ENCODE results near the gene NIFK. TPM values are rescaled to one million over a fixed set of nuclear protein-coding genes. Genes with fewer than 3 reads are reported as not detected.
"Not testable (repeated sequence)": the region's sequence is repeated elsewhere in the genome, so short reads cannot be mapped to it uniquely, and the experiment has no call there.

The NIFK gene
- total and polyA plus RNA-seq, 9 donors: 33.0 to 82.1 (median 49.9) TPM

GRCh38 chr2:121697108-121697631 lies 39.5 kb downstream of the NIFK start:
- DNase-seq: no peak
- 28 to 46% (median 29%) methylated on average over 4 of the region's 4 CpGs for WGBS, 3 donors
- Histone ChIP-seq H3K4me1 (ENCODE audit: insufficient read depth) (no peaks in the 10 kb centered on the region), H3K27me3 (no peaks in the 10 kb centered on the region), H3K36me3 (no peaks in the 10 kb centered on the region), H3K9me3 (no peaks in the 10 kb centered on the region), H3K27ac (no peak overlapping the region), H3K4me3 (no peak overlapping the region)
- TF ChIP-seq CTCF (IDR thresholded peaks at IDR 0.05): no peak
- intact Hi-C loops (cut with DNase I): no loop called here

GRCh38 chr2:121696410-121696930 lies 40.2 kb downstream of the NIFK start:
- Histone ChIP-seq H3K9me3 (no peaks in the 10 kb centered on the region), H3K27me3 (no peaks in the 10 kb centered on the region), H3K4me1 (ENCODE audit: insufficient read depth) (no peaks in the 10 kb centered on the region), H3K36me3 (no peaks in the 10 kb centered on the region), H3K27ac (no peak overlapping the region), H3K4me3 (no peak overlapping the region)
- DNase-seq: no peak
- WGBS, 3 donors: 75 to 82% (median 82%) methylated on average over 7 of the region's 7 CpGs
- no peak for TF ChIP-seq EP300 (IDR thresholded peaks at IDR 0.05)
- no peak for TF ChIP-seq CTCF (IDR thresholded peaks at IDR 0.05)
- TF ChIP-seq POLR2A (IDR thresholded peaks at IDR 0.05): no peak
- intact Hi-C loops (cut with DNase I): no loop called here

GRCh38 chr2:121695171-121695451 lies 41.6 kb downstream of the NIFK start:
- DNase-seq: no peak
- TF ChIP-seq EP300 (IDR thresholded peaks at IDR 0.05) (no peak), POLR2A (IDR thresholded peaks at IDR 0.05) (no peak), CTCF (IDR thresholded peaks at IDR 0.05) (no peak)
- 70 to 84% (median 73%) methylated on average over 2 of the region's 2 CpGs for WGBS, 3 donors
- H3K4me3 ChIP-seq: no peak overlapping the region
- H3K27me3 ChIP-seq: no peaks in the 10 kb centered on the region
- no peaks in the 10 kb centered on the region for H3K36me3 ChIP-seq
- intact Hi-C loops (cut with DNase I): no loop called here
- H3K27ac ChIP-seq: no peak overlapping the region
- H3K9me3 ChIP-seq: no peaks in the 10 kb centered on the region
- H3K4me1 ChIP-seq (ENCODE audit: insufficient read depth): no peaks in the 10 kb centered on the region

GRCh38 chr2:121694398-121695170 lies 42.1 kb downstream of the NIFK start:
- intact Hi-C loops (cut with DNase I): no loop called here

GRCh38 chr2:121690572-121690971 lies 46.1 kb downstream of the NIFK start:
- H3K4me3 ChIP-seq; H3K27me3 ChIP-seq; H3K27ac ChIP-seq; H3K9me3 ChIP-seq; H3K36me3 ChIP-seq; intact Hi-C loops (cut with DNase I); H3K4me1 ChIP-seq (ENCODE audit: insufficient read depth); DNase-seq: not testable (repeated sequence)
- WGBS, 3 donors: 95 to 98% (median 95%) methylated on average over 3 of the region's 3 CpGs

More at GRCh38 chr2:121694398-121695170, 42.1 kb downstream of the NIFK start:
- TF ChIP-seq CTCF (IDR thresholded peaks at IDR 0.05): no peak
- TF ChIP-seq EP300 (IDR thresholded peaks at IDR 0.05): no peak
- TF ChIP-seq POLR2A (IDR thresholded peaks at IDR 0.05): no peak
- WGBS, 3 donors: 69 to 78% (median 77%) methylated on average over 6 of the region's 6 CpGs
- H3K4me3 ChIP-seq: no peak overlapping the region
- H3K27me3 ChIP-seq: no peaks in the 10 kb centered on the region
- H3K36me3 ChIP-seq: no peaks in the 10 kb centered on the region
- H3K4me1 ChIP-seq (ENCODE audit: insufficient read depth): no peaks in the 10 kb centered on the region
- no peaks in the 10 kb centered on the region for H3K9me3 ChIP-seq
- DNase-seq: no peak
- H3K27ac ChIP-seq: no peak overlapping the region
